ENCODE measurements around the gene WDPCP. TPM values are rescaled to one million over a fixed set of nuclear protein-coding genes. Genes with fewer than 3 reads are reported as not detected.
"Not testable (repeated sequence)": the region's sequence is repeated elsewhere in the genome, so short reads cannot be mapped to it uniquely, and the experiment has no call there.

The WDPCP gene
- total RNA-seq, 1 experiment from 2014 or later, result 3.7 TPM

GRCh38 chr2:63446658-63447057 lies 141.6 kb downstream of the WDPCP start:
- DNase-seq (ENCODE audit: low spot score), result no peak

- no peak for DNase-seq (ENCODE audit: low spot score)
Observed at GRCh38 chr2:63444565-63445288, 143.6 kb downstream of the WDPCP start.

GRCh38 chr2:63440612-63441011 lies 147.7 kb downstream of the WDPCP start:
- no peak for DNase-seq (ENCODE audit: low spot score)

- no peak for DNase-seq (ENCODE audit: low spot score)
Observed at GRCh38 chr2:63438181-63438580, 150.1 kb downstream of the WDPCP start.

GRCh38 chr2:63436488-63436887 lies 151.8 kb downstream of the WDPCP start:
- DNase-seq (ENCODE audit: low spot score), result no peak

GRCh38 chr2:63435070-63435469 lies 153.2 kb downstream of the WDPCP start:
- DNase-seq (ENCODE audit: low spot score), result no peak

- DNase-seq (ENCODE audit: low spot score), result no peak
Observed at GRCh38 chr2:63434024-63435001, 154.0 kb downstream of the WDPCP start.

GRCh38 chr2:63432373-63432772 lies 155.9 kb downstream of the WDPCP start:
- DNase-seq (ENCODE audit: low spot score), result peak; percentile 8

- no peak for DNase-seq (ENCODE audit: low spot score)
Observed at GRCh38 chr2:63425606-63426005, 162.7 kb downstream of the WDPCP start.

GRCh38 chr2:63425079-63425416 lies 163.2 kb downstream of the WDPCP start:
- no peak for DNase-seq (ENCODE audit: low spot score)

- DNase-seq (ENCODE audit: low spot score), result peak; percentile 60
Observed at GRCh38 chr2:63424329-63425078, 163.8 kb downstream of the WDPCP start.

- no peak for DNase-seq (ENCODE audit: low spot score)
Observed at GRCh38 chr2:63422556-63422955, 165.7 kb downstream of the WDPCP start.

- no peak for DNase-seq (ENCODE audit: low spot score)
Observed at GRCh38 chr2:63408530-63408929, 179.7 kb downstream of the WDPCP start.

GRCh38 chr2:63406641-63407040 lies 181.6 kb downstream of the WDPCP start:
- DNase-seq (ENCODE audit: low spot score), result no peak

GRCh38 chr2:63403820-63404219 lies 184.5 kb downstream of the WDPCP start:
- DNase-seq (ENCODE audit: low spot score), result no peak

- DNase-seq (ENCODE audit: low spot score), result not testable (repeated sequence)
Observed at GRCh38 chr2:63402889-63403288, 185.4 kb downstream of the WDPCP start.

GRCh38 chr2:63399156-63399555 lies 189.1 kb downstream of the WDPCP start:
- no peak for DNase-seq (ENCODE audit: low spot score)

- no peak for DNase-seq (ENCODE audit: low spot score)
Observed at GRCh38 chr2:63379451-63379850, 208.8 kb downstream of the WDPCP start.

GRCh38 chr2:63378589-63378988 lies 209.7 kb downstream of the WDPCP start:
- no peak for DNase-seq (ENCODE audit: low spot score)

- DNase-seq (ENCODE audit: low spot score), result no peak
Observed at GRCh38 chr2:63374341-63374740, 213.9 kb downstream of the WDPCP start.

- no peak for DNase-seq (ENCODE audit: low spot score)
Observed at GRCh38 chr2:63372549-63372948, 215.7 kb downstream of the WDPCP start.

GRCh38 chr2:63369146-63369545 lies 219.1 kb downstream of the WDPCP start:
- DNase-seq (ENCODE audit: low spot score), result no peak

Data from H4 (cell line).